CD4-positive, alpha-beta T cell treated with Interleukin-4 for 1 hour (primary cell): ENCODE data around the gene CTAGE9.
"Not testable (repeated sequence)": the region's sequence is repeated elsewhere in the genome, so short reads cannot be mapped to it uniquely, and the experiment has no call there.

ENCODE experiments used
- DNase-seq, 2 donors: peaks; one replicate each; pipeline ENCODE4 v3.0.0-alpha.2; 2020 to 2022

Gene CTAGE9, protein sequence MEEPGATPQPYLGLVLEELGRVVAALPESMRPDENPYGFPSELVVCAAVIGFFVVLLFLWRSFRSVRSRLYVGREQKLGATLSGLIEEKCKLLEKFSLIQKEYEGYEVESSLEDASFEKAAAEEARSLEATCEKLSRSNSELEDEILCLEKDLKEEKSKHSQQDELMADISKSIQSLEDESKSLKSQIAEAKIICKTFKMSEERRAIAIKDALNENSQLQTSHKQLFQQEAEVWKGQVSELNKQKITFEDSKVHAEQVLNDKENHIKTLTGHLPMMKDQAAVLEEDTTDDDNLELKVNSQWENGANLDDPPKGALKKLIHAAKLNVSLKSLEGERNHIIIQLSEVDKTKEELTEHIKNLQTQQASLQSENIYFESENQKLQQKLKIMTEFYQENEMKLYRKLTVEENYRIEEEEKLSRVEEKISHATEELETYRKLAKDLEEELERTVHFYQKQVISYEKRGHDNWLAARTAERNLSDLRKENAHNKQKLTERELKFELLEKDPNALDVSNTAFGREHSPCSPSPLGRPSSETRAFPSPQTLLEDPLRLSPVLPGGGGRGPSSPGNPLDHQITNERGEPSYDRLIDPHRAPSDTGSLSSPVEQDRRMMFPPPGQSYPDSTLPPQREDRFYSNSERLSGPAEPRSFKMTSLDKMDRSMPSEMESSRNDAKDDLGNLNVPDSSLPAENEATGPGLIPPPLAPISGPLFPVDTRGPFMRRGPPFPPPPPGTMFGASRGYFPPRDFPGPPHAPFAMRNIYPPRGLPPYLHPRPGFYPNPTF

GRCh38 chr6:131710917-131711316 is at the start of gene CTAGE9:
TSS of gene CTAGE9 (minus strand) at chr6:131711017. CDS start at chr6:131711017, 0 bp downstream.
- not testable (repeated sequence) for DNase-seq

DNA sequence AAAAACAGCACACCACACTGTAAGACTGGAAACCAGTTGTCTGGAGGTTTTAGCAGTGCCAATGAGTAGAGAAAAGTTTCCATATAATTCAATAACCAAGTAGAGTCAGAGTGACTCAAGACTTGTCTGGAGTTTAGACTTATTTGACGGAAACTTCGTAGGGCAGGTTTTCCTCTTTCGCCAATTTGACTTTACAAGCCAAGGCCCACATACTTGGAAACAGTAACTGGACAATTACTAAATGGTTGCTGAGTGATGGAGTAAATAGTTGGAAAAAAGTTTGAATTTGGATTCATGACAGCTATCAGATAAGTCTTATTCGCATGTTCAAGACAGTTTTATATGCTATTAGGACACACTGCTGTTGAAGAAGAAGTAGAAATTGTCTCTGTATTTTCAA is 48.1 kb upstream of the CTAGE9 start:
- DNase-seq, result no peak

- no peak for DNase-seq
These were observed 45.2 kb upstream of the CTAGE9 start for GRCh38 chr6:131756039-131756438.

- no peak for DNase-seq
These were observed 44.8 kb upstream of the CTAGE9 start for GRCh38 chr6:131755597-131755996.

- DNase-seq, result no peak
These were observed 44.1 kb upstream of the CTAGE9 start for GRCh38 chr6:131754715-131755567.

- no peak for DNase-seq
These were observed 43.3 kb upstream of the CTAGE9 start for GRCh38 chr6:131754088-131754487.

DNA sequence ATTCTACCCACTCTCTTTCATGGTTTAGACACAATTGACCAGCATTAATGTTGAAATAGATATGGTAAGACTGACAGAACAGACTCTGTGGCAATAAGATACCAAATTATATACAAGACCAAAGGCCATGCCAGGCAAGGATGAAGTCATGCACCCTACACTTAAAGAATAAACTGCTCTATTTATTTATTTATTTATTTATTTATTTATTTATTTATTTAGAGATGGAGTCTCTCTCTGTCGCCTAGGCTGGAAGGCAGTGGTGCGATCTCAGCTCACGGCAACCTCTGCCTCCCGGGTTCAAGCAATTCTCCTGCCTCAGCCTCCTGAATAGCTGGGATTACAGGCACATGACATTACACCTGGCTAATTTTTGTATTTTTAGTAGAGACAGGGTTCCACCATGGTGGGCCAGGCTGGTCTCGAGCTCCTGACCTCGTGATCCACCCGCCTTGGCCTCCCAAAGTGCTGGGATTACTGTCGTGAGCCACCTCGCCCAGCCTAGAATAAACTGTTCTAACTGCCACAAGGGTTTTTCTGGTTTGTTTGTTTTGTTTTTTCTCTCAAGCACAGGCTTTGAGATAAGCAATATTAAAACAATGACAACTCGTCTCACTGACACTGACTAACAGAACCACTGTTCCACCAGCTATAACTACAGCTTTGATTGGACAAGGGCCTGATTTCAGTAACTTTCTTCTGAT is 40.3 kb upstream of the CTAGE9 start:
- DNase-seq, result not testable (repeated sequence)

DNA sequence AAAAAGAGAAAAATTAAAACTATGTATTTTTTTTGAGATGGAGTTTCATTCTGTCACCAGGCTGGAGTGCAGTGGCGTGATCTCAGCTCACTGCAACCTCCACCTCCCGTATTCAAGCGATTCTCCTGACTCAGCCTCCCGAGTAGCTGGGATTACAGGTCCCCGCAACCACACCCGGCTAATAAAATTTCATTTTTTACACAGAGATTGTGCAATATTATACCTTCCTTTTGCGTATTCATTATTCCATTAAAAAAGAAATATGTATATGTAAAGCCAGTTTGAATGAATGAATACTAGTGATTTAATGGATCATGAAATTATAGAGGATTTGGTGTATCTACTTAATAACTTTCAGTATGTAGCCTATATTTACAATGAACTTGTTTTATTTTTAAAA is 38.2 kb upstream of the CTAGE9 start:
- DNase-seq, result no peak

DNA sequence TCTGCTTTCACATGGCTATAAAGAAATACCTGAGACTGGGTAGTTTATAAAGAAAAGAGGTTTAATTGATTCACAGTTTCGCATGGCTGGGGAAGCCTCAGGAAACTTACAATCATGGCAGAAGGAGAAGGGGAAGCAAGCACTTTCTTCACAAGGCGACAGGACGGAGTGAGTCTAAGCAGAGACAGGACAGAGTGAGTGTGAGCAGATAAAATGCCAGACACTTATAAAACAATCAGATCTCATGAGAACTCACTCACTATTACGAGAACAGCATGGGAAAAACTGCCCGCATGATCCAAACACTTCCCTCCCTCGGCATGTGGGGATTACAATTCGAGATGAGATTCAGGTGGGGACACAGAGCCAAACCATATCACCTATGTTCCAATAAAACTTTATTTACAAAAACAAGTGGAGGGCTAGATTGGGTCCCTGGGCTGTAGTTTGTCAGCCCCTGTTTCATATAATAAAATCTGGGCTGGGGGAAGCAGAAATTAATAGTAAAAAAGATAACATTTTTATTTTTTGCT is 37.1 kb upstream of the CTAGE9 start:
- no peak for DNase-seq

DNA sequence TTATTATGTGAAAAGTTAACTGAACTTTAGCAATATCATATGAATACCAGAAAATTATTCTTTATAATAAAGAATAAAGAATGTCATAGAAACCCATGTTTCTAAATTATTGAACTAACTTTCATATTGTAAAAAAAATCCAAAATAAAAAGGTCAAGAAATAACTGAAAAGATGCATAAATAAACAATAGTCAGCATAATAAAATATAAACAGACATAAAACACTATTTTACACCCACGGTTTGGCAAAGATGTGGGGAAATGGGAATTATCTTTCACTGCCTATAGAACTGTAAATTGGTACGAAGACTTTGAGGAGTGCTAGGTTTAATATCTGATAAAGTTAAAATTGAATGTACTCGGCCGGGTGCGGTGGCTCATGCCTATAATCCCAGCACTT is 34.7 kb upstream of the CTAGE9 start:
- DNase-seq, result no peak

DNA sequence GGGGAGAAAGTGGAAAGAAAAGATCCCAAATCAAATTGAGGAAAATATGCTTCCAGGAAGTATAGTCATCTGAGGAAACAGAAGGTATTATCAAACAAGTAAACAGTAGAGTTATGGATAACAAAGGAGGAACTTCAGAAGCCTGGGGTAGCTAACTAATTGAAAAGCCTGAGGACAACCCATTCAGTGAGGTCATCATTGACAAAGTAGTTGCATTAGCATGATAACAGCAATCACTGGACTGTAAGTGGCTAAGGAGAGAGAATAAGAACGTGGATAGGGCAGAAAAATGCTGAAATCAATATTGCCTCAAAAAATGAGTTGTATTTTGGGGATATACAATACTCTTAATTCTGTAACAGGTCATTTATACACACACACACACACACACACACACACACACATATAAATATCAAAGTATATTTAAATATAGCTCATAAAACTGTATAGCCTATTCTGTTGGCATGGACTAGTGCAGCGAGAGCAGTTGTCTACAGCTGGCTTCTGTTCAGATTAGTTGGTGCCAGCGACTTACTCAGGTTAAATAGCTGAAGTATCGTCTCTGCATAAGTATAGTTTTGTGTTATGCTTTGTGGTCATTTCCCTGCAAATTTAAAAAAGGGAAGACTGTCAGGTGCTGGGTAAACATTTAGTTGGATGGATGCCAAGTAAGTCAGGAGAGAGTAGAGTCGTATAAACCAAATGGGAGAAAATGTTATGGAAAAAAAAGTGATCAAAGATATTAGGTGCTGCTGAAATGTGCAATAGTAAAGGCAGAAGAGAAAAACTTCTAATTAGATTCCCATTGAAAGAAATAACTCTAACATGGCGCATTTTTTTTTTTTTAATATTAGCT is 33.8 kb upstream of the CTAGE9 start:
- no peak for DNase-seq

GRCh38 chr6:131741688-131742393 is 31.0 kb upstream of the CTAGE9 start:
- no peak for DNase-seq

DNA sequence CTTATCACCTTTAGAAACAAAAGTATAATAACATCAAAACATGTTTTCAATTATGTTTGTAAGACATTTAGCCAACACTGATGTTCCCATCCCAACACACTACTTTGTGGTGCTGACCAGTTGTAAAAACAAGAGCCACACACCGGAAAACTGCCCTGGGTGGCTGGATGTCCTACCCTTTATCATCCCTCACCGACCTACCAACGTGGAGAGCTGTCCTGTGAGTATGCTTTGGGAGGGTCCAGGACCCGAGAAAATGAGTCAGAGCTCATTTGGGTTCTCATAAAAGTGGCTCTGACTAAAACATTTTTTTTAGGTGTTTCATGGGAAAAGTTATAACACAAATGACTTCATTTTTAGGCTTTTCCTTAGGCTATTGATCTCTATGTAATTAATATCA is 29.3 kb upstream of the CTAGE9 start:
- DNase-seq, result no peak

- no peak for DNase-seq
These were observed 28.3 kb upstream of the CTAGE9 start for GRCh38 chr6:131739136-131739535.

DNA sequence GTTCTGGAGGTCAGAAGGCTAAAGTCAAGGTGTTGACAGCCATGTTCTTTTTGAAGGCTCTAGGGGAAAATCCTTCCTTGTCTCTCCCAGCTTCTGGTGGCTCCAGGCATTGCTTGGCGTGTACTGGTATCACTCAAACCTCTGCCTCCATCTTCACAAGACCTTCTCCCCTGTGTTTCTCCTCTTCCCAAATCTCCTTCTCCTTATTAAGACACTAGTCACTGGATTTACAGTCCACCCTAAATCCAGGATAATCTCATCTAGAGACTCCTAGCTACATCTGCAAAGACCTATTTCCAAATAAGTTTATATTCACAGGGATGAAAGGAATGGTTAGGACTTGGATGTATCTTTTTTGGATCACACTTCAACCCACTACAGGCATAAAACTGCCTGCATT is 26.0 kb upstream of the CTAGE9 start:
- no peak for DNase-seq

GRCh38 chr6:131736003-131736596 is 25.3 kb upstream of the CTAGE9 start:
- DNase-seq, result no peak

- no peak for DNase-seq
These were observed 22.7 kb upstream of the CTAGE9 start for GRCh38 chr6:131733376-131734016.

DNA sequence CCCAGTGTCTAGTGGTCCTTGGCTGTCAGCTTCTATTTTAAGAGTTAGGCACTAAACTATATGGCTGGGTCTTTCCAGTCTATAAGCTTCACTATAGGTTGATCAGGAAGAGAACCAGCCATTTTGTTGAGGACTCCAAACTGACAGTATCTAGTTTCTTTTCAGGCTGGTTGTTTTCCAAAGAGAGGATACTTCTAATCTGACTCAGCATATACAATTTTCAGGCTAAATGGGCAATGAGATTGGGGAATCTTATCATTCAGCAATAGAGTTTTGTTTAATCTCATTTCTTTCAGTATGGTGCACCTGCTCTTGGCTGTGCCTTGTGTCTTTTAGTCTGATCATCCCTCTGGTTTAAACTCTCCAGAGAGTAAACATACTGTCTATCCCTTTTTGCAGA is 20.4 kb upstream of the CTAGE9 start:
- DNase-seq, result no peak

- DNase-seq, result peak in 1 of 2 donors; percentile 2
These were observed 19.4 kb upstream of the CTAGE9 start for GRCh38 chr6:131730264-131730663.

DNA sequence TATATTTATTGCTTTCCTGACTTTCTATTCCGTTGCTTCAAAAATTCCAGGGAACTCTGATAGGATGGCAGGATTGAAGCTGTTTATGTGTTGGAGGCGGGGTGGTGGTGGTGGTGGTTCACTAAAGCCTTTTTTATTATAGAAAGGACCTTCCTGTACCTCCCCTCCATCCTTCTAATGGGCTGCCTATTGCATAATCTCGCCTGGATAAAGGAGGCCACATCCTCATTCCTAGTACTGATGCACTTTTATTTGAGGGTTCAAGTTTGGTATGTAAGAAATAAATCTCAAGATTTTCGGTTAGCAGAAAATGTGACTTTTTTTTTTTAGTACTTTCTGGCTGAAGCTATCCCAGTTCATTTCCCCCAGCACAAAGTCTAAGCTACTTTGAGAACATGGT is 18.7 kb upstream of the CTAGE9 start:
- no peak for DNase-seq
